H1 (cell line): ENCODE data around the gene NEDD9. TPM values are rescaled to one million over a fixed set of nuclear protein-coding genes. Genes with fewer than 3 reads are reported as not detected.

Source experiments
- ASH2L ChIP-seq: fragments of 200-600, 300-600 bp; sonication (generic); IDR thresholded peaks from one replicate; pipeline ENCODE4 v1.7.1; 2017; ENCODE audit warnings: low read length
- CHD7 ChIP-seq: fragments of 300-600 bp; sonication (generic); IDR thresholded peaks from 2 replicates; pipeline ENCODE4 v1.7.1; 2012; ENCODE audit warnings: low read length, moderate library complexity, mild to moderate bottlenecking, inconsistent platforms; ENCODE audit not compliant: insufficient replicate concordance
- GABPA ChIP-seq: IDR thresholded peaks from 2 replicates; pipeline ENCODE4 v1.6.1; 2011; ENCODE audit warnings: mild to moderate bottlenecking, low read length, moderate library complexity, borderline replicate concordance; ENCODE audit not compliant: insufficient read depth
- SP1 ChIP-seq: IDR thresholded peaks from 2 replicates; pipeline ENCODE4 v1.6.1; 2011; ENCODE audit warnings: low read depth, low read length
- SUZ12 ChIP-seq: fragments of 200-600 bp; sonication (generic); IDR thresholded peaks from 2 replicates; pipeline ENCODE4 v1.6.1; 2012; ENCODE audit warnings: mild to moderate bottlenecking, inconsistent platforms, low read length, moderate library complexity, mixed read lengths
- TBP ChIP-seq: IDR thresholded peaks from 2 replicates; pipeline ENCODE4 v1.6.1; 2011; ENCODE audit warnings: low read depth, low read length, improper control_type of control experiment
- ZNF274 ChIP-seq: IDR thresholded peaks from 2 replicates; pipeline ENCODE4 v1.7.0; 2012; ENCODE audit warnings: low read length, borderline replicate concordance; ENCODE audit errors: extremely low read depth
- polyA plus RNA-seq, 7 experiments: library from polyadenylated mRNA; depleted of rRNA in 3 of 7; stranded (reverse) in 5 of 7; unstranded in 2 of 7; fragments of >200 nt in 5 of 7; fragments of 200-250 nt in 2 of 7; gene quantifications; 1 replicate in 5 of 7; 2 replicates in 1 of 7; 4 replicates in 1 of 7; pipeline versions ENCODE4 v1.2.1 to v1.2.3, GENCODE V29; 2011 to 2013; ENCODE audit warnings: missing spikeins in 2 of 7, mixed read lengths in 2 of 7
- total RNA-seq: library from RNA; stranded (reverse); fragmentation: NEBNext Ultra II Directional; extraction: Animal tissue kit (Norgen Biotek cat#: 25700); gene quantifications from 2 replicates; pipeline ENCODE4 v1.2.1, GENCODE V29; 2021

Gene NEDD9
- total and polyA plus RNA-seq, 2 of the 8 experiments (the other 6 are each of a cell fraction or from before 2014, with no cell fraction given): 3.6 to 12.0 TPM

GRCh38 chr6:11268978-11269377 lies 36.5 kb upstream of the NEDD9 start (continued):
- TF ChIP-seq GABPA: no peak
- TF ChIP-seq ZNF274: no peak
- no peak for TF ChIP-seq TBP
- TF ChIP-seq ASH2L: no peak
- TF ChIP-seq CHD7: no peak
- no peak for TF ChIP-seq SP1
- no peak for TF ChIP-seq SUZ12
- TF ChIP-seq, all 59 proteins: peak for 0
